Peyer's patch (tissue), 4 donors: ENCODE measurements around the gene DMBT1. TPM values are rescaled to one million over a fixed set of nuclear protein-coding genes. Genes with fewer than 3 reads are reported as not detected.

Source experiments
- DNase-seq, 3 donors: peaks; one replicate each; pipeline ENCODE4 v3.0.0-alpha.2; 2017 to 2019
- H3K27ac ChIP-seq, 4 donors: fragments of 200-600 bp; sonication (generic); one replicate each; pipeline ENCODE4 v1.5.1; 2016 to 2019
- H3K27me3 ChIP-seq, 2 donors: fragments of 200-600 bp; sonication (generic); one replicate each; pipeline ENCODE4 v1.5.1; 2019
- H3K36me3 ChIP-seq, 3 donors: fragments of 200-600 bp; sonication (generic); one replicate each; pipeline ENCODE4 v1.5.1; 2016 to 2019
- H3K4me1 ChIP-seq, 4 donors: fragments of 200-600 bp; sonication (generic); one replicate each; pipeline ENCODE4 v1.5.1; 2016 to 2019
- H3K4me3 ChIP-seq, 4 donors: fragments of 200-600 bp; sonication (generic); 1 replicate in 3 of 4; 2 replicates in 1 of 4; pipeline ENCODE4 v1.5.1; 2016 to 2019; ENCODE audit warnings: mild to moderate bottlenecking in 1 of 4
- H3K9me3 ChIP-seq, 4 donors: fragments of 200-600 bp; sonication (generic); one replicate each; pipeline ENCODE4 v1.5.1; 2016 to 2019; ENCODE audit warnings: mild to moderate bottlenecking in 1 of 4
- CTCF ChIP-seq, 6 experiments: fragments of 450-650 bp in 4 of 6; fragments of 200-600 bp in 2 of 6; sonication (generic) in 1 of 6; IDR thresholded peaks; one replicate each; pipeline ENCODE4 v1.5.1; 2017 to 2019; ENCODE audit warnings: antibody characterized with exemption in 6 of 6, mild to moderate bottlenecking in 3 of 6, moderate library complexity in 1 of 6
- POLR2A ChIP-seq, 2 donors: fragments of 450-650 bp; IDR thresholded peaks; one replicate each; pipeline ENCODE4 v1.5.1; 2017; ENCODE audit warnings: antibody characterized with exemption in 2 of 2, mild to moderate bottlenecking in 2 of 2, moderate library complexity in 2 of 2
- total RNA-seq, 4 donors: library from RNA; depleted of rRNA; stranded (reverse); fragments of >200 nt; gene quantifications; one replicate each; pipeline ENCODE4 v1.1.0, GENCODE V29; 2016

Gene DMBT1
- total RNA-seq, 4 donors from 2014 or later: 124 to 653 (median 224) TPM

GRCh38 chr10:122566632-122567031 lies 6.1 kb downstream of the DMBT1 start:
- Histone ChIP-seq H3K4me1 (peaks cover 0 to 16% (median 0%) of the 10 kb centered on the region in 4 donors), H3K4me3 (no peak overlapping the region), H3K9me3 (no peaks in the 10 kb centered on the region), H3K27me3 (no peaks in the 10 kb centered on the region), H3K27ac (no peak overlapping the region), H3K36me3 (peaks cover 0 to 2% (median 0%) of the 10 kb centered on the region in 3 donors)
- TF ChIP-seq POLR2A (IDR thresholded peaks at IDR 0.05) (no peak), CTCF (IDR thresholded peaks at IDR 0.05) (no peak)
- no peak for DNase-seq

GRCh38 chr10:122567056-122567660 lies 6.6 kb downstream of the DMBT1 start:
- peaks cover 0 to 6% (median 0%) of the 10 kb centered on the region in 3 donors for H3K36me3 ChIP-seq
- no peak overlapping the region for H3K4me3 ChIP-seq
- DNase-seq: peak in 2 of 3 donors; percentile 60 to 67
- no peaks in the 10 kb centered on the region for H3K27me3 ChIP-seq
- no peaks in the 10 kb centered on the region for H3K9me3 ChIP-seq
- no peak overlapping the region for H3K27ac ChIP-seq
- H3K4me1 ChIP-seq: peaks cover 0 to 11% (median 0%) of the 10 kb centered on the region in 4 donors
- TF ChIP-seq POLR2A (IDR thresholded peaks at IDR 0.05) (no peak), CTCF (IDR thresholded peaks at IDR 0.05) (peak in 4 of 6 experiments; percentile 41 to 60 (median 56))

GRCh38 chr10:122568551-122568950 lies 8.0 kb downstream of the DMBT1 start:
- no peak for DNase-seq
- TF ChIP-seq CTCF (IDR thresholded peaks at IDR 0.05) (no peak), POLR2A (IDR thresholded peaks at IDR 0.05) (no peak)

GRCh38 chr10:122570920-122571319 lies 10.4 kb downstream of the DMBT1 start:
- H3K36me3 ChIP-seq: peaks cover 0 to 10% (median 0%) of the 10 kb centered on the region in 3 donors
- no peak for DNase-seq
- H3K9me3 ChIP-seq: no peaks in the 10 kb centered on the region
- no peak overlapping the region for H3K4me3 ChIP-seq
- H3K27ac ChIP-seq: no peak overlapping the region
- H3K4me1 ChIP-seq: peaks cover 0 to 4% (median 0%) of the 10 kb centered on the region in 4 donors
- no peaks in the 10 kb centered on the region for H3K27me3 ChIP-seq
- no peak for TF ChIP-seq POLR2A (IDR thresholded peaks at IDR 0.05)
- no peak for TF ChIP-seq CTCF (IDR thresholded peaks at IDR 0.05)

More at GRCh38 chr10:122568551-122568950, 8.0 kb downstream of the DMBT1 start:
- H3K4me3 ChIP-seq: no peak overlapping the region
- peaks cover 0 to 10% (median 0%) of the 10 kb centered on the region in 3 donors for H3K36me3 ChIP-seq
- H3K27me3 ChIP-seq: no peaks in the 10 kb centered on the region
- no peaks in the 10 kb centered on the region for H3K9me3 ChIP-seq
- peaks cover 0 to 11% (median 0%) of the 10 kb centered on the region in 4 donors for H3K4me1 ChIP-seq
- H3K27ac ChIP-seq: no peak overlapping the region

GRCh38 chr10:122571892-122572291 lies 11.3 kb downstream of the DMBT1 start:
- no peak for TF ChIP-seq CTCF (IDR thresholded peaks at IDR 0.05)
- no peak for TF ChIP-seq POLR2A (IDR thresholded peaks at IDR 0.05)
- no peak overlapping the region for H3K27ac ChIP-seq
- no peaks in the 10 kb centered on the region for H3K9me3 ChIP-seq
- no peak overlapping the region for H3K4me3 ChIP-seq
- H3K4me1 ChIP-seq: no peaks in the 10 kb centered on the region
- DNase-seq: no peak
- peaks cover 0 to 10% (median 0%) of the 10 kb centered on the region in 3 donors for H3K36me3 ChIP-seq
- no peaks in the 10 kb centered on the region for H3K27me3 ChIP-seq
